Measurements from ENCODE around the gene TRPM3.

TRPM3 gene

GRCh38 chr9:70910598-70910997 is 210.8 kb downstream of the TRPM3 start:
- H3K27ac ChIP-seq (ENCODE audit: low read length) = no peak overlapping the region
- H3K4me2 ChIP-seq (ENCODE audit: low read depth, low read length) = no peak overlapping the region
- no peaks in the 10 kb centered on the region for H3K36me3 ChIP-seq (replicated peaks; ENCODE audit: insufficient read depth, low read length)
- H3K4me3 ChIP-seq (ENCODE audit: low read length) = no peak overlapping the region
- no peaks in the 10 kb centered on the region for H3K4me1 ChIP-seq (ENCODE audit: low read length)
- no peak overlapping the region for H3K9ac ChIP-seq (ENCODE audit: low read length)
- no peaks in the 10 kb centered on the region for H4K20me1 ChIP-seq (ENCODE audit: insufficient read depth, low read length)
- H3K27me3 ChIP-seq (replicated peaks; ENCODE audit: insufficient read depth, low read length) = no peaks in the 10 kb centered on the region
- DNase-seq = no peak
- no peaks in the 10 kb centered on the region for H3K79me2 ChIP-seq (ENCODE audit: low read length)
- TF ChIP-seq CTCF (IDR thresholded peaks at IDR 0.05; ENCODE audit: low read length) (no peak), EZH2phosphoT487 (IDR thresholded peaks at IDR 0.05; ENCODE audit: low read length) (no peak), EZH2 (optimal IDR thresholded peaks at IDR 0.05; ENCODE audit: low read depth, low read length) (no peak)
- H2AFZ ChIP-seq (ENCODE audit: low read length) = no peak overlapping the region
- H3F3A ChIP-seq (ENCODE audit: insufficient read depth, low read length) = no peaks in the 10 kb centered on the region
- H3K9me3 ChIP-seq (replicated peaks; ENCODE audit: insufficient read depth, low read length) = no peaks in the 10 kb centered on the region
- H3K9me2 ChIP-seq (replicated peaks; ENCODE audit: insufficient read depth, low read length) = no peaks in the 10 kb centered on the region

- Histone ChIP-seq H3K36me3 (replicated peaks; ENCODE audit: insufficient read depth, low read length) (no peaks in the 10 kb centered on the region), H2AFZ (ENCODE audit: low read length) (no peak overlapping the region), H3K9me2 (replicated peaks; ENCODE audit: insufficient read depth, low read length) (no peaks in the 10 kb centered on the region), H3K9ac (ENCODE audit: low read length) (no peak overlapping the region), H3K27me3 (replicated peaks; ENCODE audit: insufficient read depth, low read length) (no peaks in the 10 kb centered on the region), H3K4me2 (ENCODE audit: low read depth, low read length) (no peak overlapping the region), H3K9me3 (replicated peaks; ENCODE audit: insufficient read depth, low read length) (no peaks in the 10 kb centered on the region), H3K4me3 (ENCODE audit: low read length) (no peak overlapping the region), H4K20me1 (ENCODE audit: insufficient read depth, low read length) (no peaks in the 10 kb centered on the region), H3F3A (ENCODE audit: insufficient read depth, low read length) (no peaks in the 10 kb centered on the region), H3K79me2 (ENCODE audit: low read length) (no peaks in the 10 kb centered on the region), H3K27ac (ENCODE audit: low read length) (no peak overlapping the region), H3K4me1 (ENCODE audit: low read length) (no peaks in the 10 kb centered on the region)
- no peak for DNase-seq
- TF ChIP-seq CTCF (IDR thresholded peaks at IDR 0.05; ENCODE audit: low read length) (no peak), EZH2 (optimal IDR thresholded peaks at IDR 0.05; ENCODE audit: low read depth, low read length) (no peak), EZH2phosphoT487 (IDR thresholded peaks at IDR 0.05; ENCODE audit: low read length) (no peak)
Observed at GRCh38 chr9:70902692-70903131, 218.7 kb downstream of the TRPM3 start.

GRCh38 chr9:70902171-70902570 is 219.2 kb downstream of the TRPM3 start:
- Histone ChIP-seq H3K27ac (ENCODE audit: low read length) (no peak overlapping the region), H3K9ac (ENCODE audit: low read length) (no peak overlapping the region), H3K4me2 (ENCODE audit: low read depth, low read length) (no peak overlapping the region), H3K4me3 (ENCODE audit: low read length) (no peak overlapping the region), H3K36me3 (replicated peaks; ENCODE audit: insufficient read depth, low read length) (no peaks in the 10 kb centered on the region), H3F3A (ENCODE audit: insufficient read depth, low read length) (no peaks in the 10 kb centered on the region), H3K9me2 (replicated peaks; ENCODE audit: insufficient read depth, low read length) (no peaks in the 10 kb centered on the region), H3K4me1 (ENCODE audit: low read length) (no peaks in the 10 kb centered on the region), H3K79me2 (ENCODE audit: low read length) (no peaks in the 10 kb centered on the region), H2AFZ (ENCODE audit: low read length) (no peak overlapping the region), H4K20me1 (ENCODE audit: insufficient read depth, low read length) (no peaks in the 10 kb centered on the region), H3K27me3 (replicated peaks; ENCODE audit: insufficient read depth, low read length) (no peaks in the 10 kb centered on the region), H3K9me3 (replicated peaks; ENCODE audit: insufficient read depth, low read length) (no peaks in the 10 kb centered on the region)
- no peak for DNase-seq
- TF ChIP-seq EZH2phosphoT487 (IDR thresholded peaks at IDR 0.05; ENCODE audit: low read length) (no peak), CTCF (IDR thresholded peaks at IDR 0.05; ENCODE audit: low read length) (no peak), EZH2 (optimal IDR thresholded peaks at IDR 0.05; ENCODE audit: low read depth, low read length) (no peak)
